ENCODE measurements around the gene TRIM39.

- TF ChIP-seq TGIF2 (CRISPR knock-in tag; IDR thresholded peaks at IDR 0.05) (no peak), TARDBP (CRISPR knock-in tag; IDR thresholded peaks at IDR 0.05) (no peak), MXD3 (CRISPR knock-in tag; IDR thresholded peaks at IDR 0.05) (no peak), EP300 (IDR thresholded peaks at IDR 0.05; ENCODE audit: low read depth in 2 of 2, low read length in 2 of 2) (no peak), EP300 (CRISPR knock-in tag; IDR thresholded peaks at IDR 0.05; ENCODE audit: borderline replicate concordance) (no peak), NFIB (CRISPR knock-in tag; IDR thresholded peaks at IDR 0.05; ENCODE audit: borderline replicate concordance) (no peak), ASH2L (IDR thresholded peaks at IDR 0.05; ENCODE audit: insufficient read length, low read depth, low read length) (no peak), MYC (CRISPR knock-in tag; IDR thresholded peaks at IDR 0.05; ENCODE audit: borderline replicate concordance) (no peak), FOXP4 (CRISPR knock-in tag; IDR thresholded peaks at IDR 0.05) (no peak), POLR2AphosphoS5 (IDR thresholded peaks at IDR 0.05; ENCODE audit: low read depth, low read length) (no peak), KIAA2018 (CRISPR knock-in tag; IDR thresholded peaks at IDR 0.05; ENCODE audit: borderline replicate concordance) (no peak), ZSCAN20 (CRISPR knock-in tag; IDR thresholded peaks at IDR 0.05; ENCODE audit: borderline replicate concordance) (no peak), ZBTB7A (CRISPR knock-in tag; IDR thresholded peaks at IDR 0.05) (no peak), ZNF432 (CRISPR knock-in tag; IDR thresholded peaks at IDR 0.05; ENCODE audit: borderline replicate concordance) (no peak), CTCF (CRISPR knock-in tag; IDR thresholded peaks at IDR 0.05) (peak; percentile 64)
Measured at GRCh38 chr6:30357678-30358540, 31.2 kb downstream of the TRIM39 start.
